ENCODE results near the gene AFF3. TPM values are rescaled to one million over a fixed set of nuclear protein-coding genes. Genes with fewer than 3 reads are reported as not detected.

Gene AFF3
- total and polyA plus RNA-seq, 4 donors, result 4.2 to 90.9 (median 14.6) TPM

GRCh38 chr2:99918389-99918788 lies 224.0 kb downstream of the AFF3 start:
- Histone ChIP-seq H3K9me3 (ENCODE audit: control insufficient read depth in 4 of 4, insufficient read depth in 3 of 4, low read length in 3 of 4) (no peaks in the 10 kb centered on the region), H3K27me3 (ENCODE audit: control insufficient read depth in 3 of 3, insufficient read depth in 3 of 3, low read length in 2 of 3) (no peaks in the 10 kb centered on the region), H3K27ac (ENCODE audit: low read depth in 1 of 2, low read length in 1 of 2) (no peak overlapping the region), H3K4me3 (no peak overlapping the region), H3K9ac (ENCODE audit: insufficient read depth in 1 of 2, low read length in 2 of 2) (no peak overlapping the region), H3K4me1 (ENCODE audit: control insufficient read depth in 5 of 5, insufficient read depth in 5 of 5, low read length in 5 of 5) (peaks cover 0 to 6% (median 0%) of the 10 kb centered on the region in 5 donors), H3K36me3 (ENCODE audit: control insufficient read depth in 4 of 4, insufficient read depth in 4 of 4, low read length in 4 of 4) (peaks cover 0 to 4% (median 0%) of the 10 kb centered on the region in 4 donors)
- TF ChIP-seq CTCF (IDR thresholded peaks at IDR 0.05; ENCODE audit: control extremely low read depth, extremely low read depth), result no peak
- DNase-seq, result no peak
- ATAC-seq (ENCODE audit: insufficient read depth, low FRiP score), result no peak
- 96% methylated on average over 2 of the region's 2 CpGs for WGBS, 2 donors

GRCh38 chr2:99915108-99915675 lies 227.2 kb downstream of the AFF3 start:
- no peak for DNase-seq
- Histone ChIP-seq H3K4me3 (no peak overlapping the region), H3K9me3 (ENCODE audit: control insufficient read depth in 4 of 4, insufficient read depth in 3 of 4, low read length in 3 of 4) (no peaks in the 10 kb centered on the region), H3K36me3 (ENCODE audit: control insufficient read depth in 4 of 4, insufficient read depth in 4 of 4, low read length in 4 of 4) (peaks cover 0 to 2% (median 0%) of the 10 kb centered on the region in 4 donors), H3K4me1 (ENCODE audit: control insufficient read depth in 5 of 5, insufficient read depth in 5 of 5, low read length in 5 of 5) (no peaks in the 10 kb centered on the region), H3K27ac (ENCODE audit: low read depth in 1 of 2, low read length in 1 of 2) (no peak overlapping the region), H3K27me3 (ENCODE audit: control insufficient read depth in 3 of 3, insufficient read depth in 3 of 3, low read length in 2 of 3) (no peaks in the 10 kb centered on the region), H3K9ac (ENCODE audit: insufficient read depth in 1 of 2, low read length in 2 of 2) (no peak overlapping the region)
- ATAC-seq (ENCODE audit: insufficient read depth, low FRiP score), result no peak
- 87 to 88% methylated on average over 8 of the region's 8 CpGs for WGBS, 2 donors
- TF ChIP-seq CTCF (IDR thresholded peaks at IDR 0.05; ENCODE audit: control extremely low read depth, extremely low read depth), result no peak

- Histone ChIP-seq H3K36me3 (ENCODE audit: control insufficient read depth in 4 of 4, insufficient read depth in 4 of 4, low read length in 4 of 4) (peaks cover 0 to 2% (median 0%) of the 10 kb centered on the region in 4 donors), H3K27ac (ENCODE audit: low read depth in 1 of 2, low read length in 1 of 2) (no peak overlapping the region), H3K4me1 (ENCODE audit: control insufficient read depth in 5 of 5, insufficient read depth in 5 of 5, low read length in 5 of 5) (no peaks in the 10 kb centered on the region), H3K4me3 (no peak overlapping the region), H3K9me3 (ENCODE audit: control insufficient read depth in 4 of 4, insufficient read depth in 3 of 4, low read length in 3 of 4) (no peaks in the 10 kb centered on the region), H3K27me3 (ENCODE audit: control insufficient read depth in 3 of 3, insufficient read depth in 3 of 3, low read length in 2 of 3) (no peaks in the 10 kb centered on the region), H3K9ac (ENCODE audit: insufficient read depth in 1 of 2, low read length in 2 of 2) (no peak overlapping the region)
- TF ChIP-seq CTCF (IDR thresholded peaks at IDR 0.05; ENCODE audit: control extremely low read depth, extremely low read depth), result no peak
- ATAC-seq (ENCODE audit: insufficient read depth, low FRiP score) (no peak), DNase-seq (no peak)
Observed at GRCh38 chr2:99911736-99912135, 230.7 kb downstream of the AFF3 start.

GRCh38 chr2:99910902-99911301 lies 231.5 kb downstream of the AFF3 start:
- Histone ChIP-seq H3K27ac (ENCODE audit: low read depth in 1 of 2, low read length in 1 of 2) (no peak overlapping the region), H3K9me3 (ENCODE audit: control insufficient read depth in 4 of 4, insufficient read depth in 3 of 4, low read length in 3 of 4) (no peaks in the 10 kb centered on the region)
- 79 to 83% methylated on average over 5 of the region's 5 CpGs for whole genome bisulfite sequencing, 2 donors

More at GRCh38 chr2:99910902-99911301, 231.5 kb downstream of the AFF3 start:
- no peaks in the 10 kb centered on the region for H3K27me3 ChIP-seq (ENCODE audit: control insufficient read depth in 3 of 3, insufficient read depth in 3 of 3, low read length in 2 of 3)
- no peak for TF ChIP-seq CTCF (IDR thresholded peaks at IDR 0.05; ENCODE audit: control extremely low read depth, extremely low read depth)
- H3K4me1 ChIP-seq (ENCODE audit: control insufficient read depth in 5 of 5, insufficient read depth in 5 of 5, low read length in 5 of 5), result peaks cover 0 to 6% (median 0%) of the 10 kb centered on the region in 5 donors
- DNase-seq, result no peak
- no peak overlapping the region for H3K4me3 ChIP-seq
- H3K9ac ChIP-seq (ENCODE audit: insufficient read depth in 1 of 2, low read length in 2 of 2), result no peak overlapping the region
- H3K36me3 ChIP-seq (ENCODE audit: control insufficient read depth in 4 of 4, insufficient read depth in 4 of 4, low read length in 4 of 4), result no peaks in the 10 kb centered on the region
- no peak for ATAC-seq (ENCODE audit: insufficient read depth, low FRiP score)

All from lung (tissue), 12 donors.